Neural cell (in vitro differentiated cells): ENCODE data around the gene DNHD1. TPM values are rescaled to one million over a fixed set of nuclear protein-coding genes. Genes with fewer than 3 reads are reported as not detected.

Experiments
- H2AFZ ChIP-seq: fragments of 200-600, 300-800 bp; sonication (generic), shearing (Covaris generic); 2 replicates; pipeline ENCODE4 v1.6.0; 2014; ENCODE audit warnings: low read depth, mild to moderate bottlenecking, antibody characterized with exemption, low read length, moderate library complexity
- H3F3A ChIP-seq: fragments of 200-600 bp; shearing (Covaris generic); 2 replicates; pipeline ENCODE4 v1.6.1; 2016; ENCODE audit warnings: mild to moderate bottlenecking, moderate library complexity, mixed read lengths, antibody characterized with exemption, low read length; ENCODE audit not compliant: insufficient read depth, poor library complexity, severe bottlenecking
- H3K27ac ChIP-seq: fragments of 200-600, 300-800 bp; sonication (generic), shearing (Covaris generic); 2 replicates; pipeline ENCODE4 v1.5.1; 2014; ENCODE audit warnings: mild to moderate bottlenecking, low read length, moderate library complexity
- H3K27me3 ChIP-seq: fragments of 300-800, 200-600 bp; sonication (generic), shearing (Covaris generic); 2 replicates; pipeline ENCODE4 v1.6.0; 2014; ENCODE audit warnings: mild to moderate bottlenecking, low read depth, low read length, moderate library complexity; ENCODE audit not compliant: insufficient read depth
- H3K36me3 ChIP-seq: fragments of 300-800, 200-600 bp; sonication (generic), shearing (Covaris generic); 2 replicates; pipeline ENCODE4 v1.5.1; 2014; ENCODE audit warnings: mild to moderate bottlenecking, antibody characterized with exemption, low read length, moderate library complexity; ENCODE audit not compliant: insufficient read depth
- H3K4me2 ChIP-seq: fragments of 300-800, 200-600 bp; sonication (generic), shearing (Covaris generic); 2 replicates; pipeline ENCODE4 v1.6.0; 2014; ENCODE audit warnings: mild to moderate bottlenecking, low read length
- H3K4me3 ChIP-seq: fragments of 300-800, 200-600 bp; sonication (generic), shearing (Covaris generic); 2 replicates; pipeline ENCODE4 v1.5.1; 2014; ENCODE audit warnings: mild to moderate bottlenecking, low read length, moderate library complexity
- H3K79me2 ChIP-seq: fragments of 200-600 bp; shearing (Covaris generic); replicated peaks from 2 replicates; pipeline ENCODE4 v1.6.0; 2014; ENCODE audit warnings: mild to moderate bottlenecking, low read length, moderate library complexity; ENCODE audit not compliant: insufficient read depth
- H3K9ac ChIP-seq: fragments of 300-800, 200-600 bp; sonication (generic), shearing (Covaris generic); 2 replicates; pipeline ENCODE4 v1.6.1; 2016; ENCODE audit warnings: mild to moderate bottlenecking, low read length, mixed read lengths
- H3K9me2 ChIP-seq: fragments of 200-600 bp; shearing (Covaris generic); 2 replicates; pipeline ENCODE4 v1.6.1; 2016; ENCODE audit warnings: mild to moderate bottlenecking, low read length, mixed read lengths; ENCODE audit not compliant: insufficient read depth
- H3K9me3 ChIP-seq: fragments of 200-600, 300-800 bp; sonication (generic), shearing (Covaris generic); 2 replicates; pipeline ENCODE4 v1.6.1; 2016; ENCODE audit warnings: mild to moderate bottlenecking, mixed run types, low read length, moderate library complexity, mixed read lengths
- H4K20me1 ChIP-seq: fragments of 200-600 bp; shearing (Covaris generic); 2 replicates; pipeline ENCODE4 v1.6.1; 2016; ENCODE audit warnings: mild to moderate bottlenecking, mixed run types; ENCODE audit not compliant: insufficient read depth
- EP300 ChIP-seq: fragments of 450-650 bp; conservative IDR thresholded peaks from 2 replicates; pipeline ENCODE4 v1.6.1; 2014; ENCODE audit warnings: antibody characterized with exemption, mild to moderate bottlenecking, moderate library complexity; ENCODE audit not compliant: poor library complexity, severe bottlenecking
- EZH2 ChIP-seq: fragments of 200-600, 300-800 bp; shearing (Covaris generic), sonication (generic); IDR thresholded peaks from 2 replicates; pipeline ENCODE4 v1.6.1; 2014; ENCODE audit warnings: antibody characterized with exemption, low read length, borderline replicate concordance, mild to moderate bottlenecking; ENCODE audit not compliant: insufficient read depth, poor library complexity, severe bottlenecking
- MXI1 ChIP-seq: fragments of 450-650 bp; conservative IDR thresholded peaks from 2 replicates; pipeline ENCODE4 v1.6.1; 2014; ENCODE audit warnings: antibody characterized with exemption, mild to moderate bottlenecking; ENCODE audit not compliant: poor library complexity, severe bottlenecking
- POLR2AphosphoS5 ChIP-seq: IDR thresholded peaks from 2 replicates; pipeline ENCODE4 v1.6.1; 2012
- RAD21 ChIP-seq: fragments of 450-650 bp; conservative IDR thresholded peaks from 2 replicates; pipeline ENCODE4 v1.6.1; 2014; ENCODE audit warnings: antibody characterized with exemption, mild to moderate bottlenecking, moderate library complexity
- REST ChIP-seq: IDR thresholded peaks from 2 replicates; pipeline ENCODE4 v1.6.1; 2012; ENCODE audit warnings: borderline replicate concordance
- SMC3 ChIP-seq: fragments of 450-650 bp; conservative IDR thresholded peaks from 2 replicates; pipeline ENCODE4 v1.6.1; 2014; ENCODE audit warnings: antibody characterized with exemption, mild to moderate bottlenecking, moderate library complexity; ENCODE audit not compliant: poor library complexity
- TAF1 ChIP-seq: IDR thresholded peaks from 2 replicates; pipeline ENCODE4 v1.6.1; 2012; ENCODE audit warnings: low read depth
- polyA minus RNA-seq: library from RNA; depleted of rRNA, polyadenylated mRNA; stranded (reverse); fragments of >200 nt; gene quantifications from 2 replicates; pipeline ENCODE4 v1.2.3, GENCODE V29; 2014
- polyA plus RNA-seq: library from polyadenylated mRNA; depleted of rRNA; stranded (reverse); fragments of >200 nt; gene quantifications from 2 replicates; pipeline ENCODE4 v1.2.3, GENCODE V29; 2014
- TF ChIP-seq, protein P1 (sequence below): fragments of 450-650 bp; IDR thresholded peaks from 2 replicates; pipeline ENCODE4 v1.5.1; 2014; ENCODE audit warnings: antibody characterized with exemption, mild to moderate bottlenecking, moderate library complexity; ENCODE audit not compliant: poor library complexity, severe bottlenecking

Gene DNHD1
- polyA plus RNA-seq, result 5.1 and 5.2 TPM in 2 replicates
- polyA minus RNA-seq, result 7.8 and 9.5 TPM in 2 replicates

GRCh38 chr11:6497069-6497839, at the start of gene DNHD1:
Gene DNHD1 (plus strand): TSS chr11:6497280. CDS start chr11:6498216, 936 bp downstream.
- Histone ChIP-seq H3K4me3 (no peak within 1 kb of the TSS), H3K4me2 (no peak within 1 kb of the TSS), H2AFZ (no peak within 1 kb of the TSS), H3F3A (no peaks in the 10 kb centered on the region), H3K27ac (no peak within 1 kb of the TSS), H3K9me3 (no peaks in the 10 kb centered on the region), H3K27me3 (no peaks in the 10 kb centered on the region), H3K9me2 (no peaks in the 10 kb centered on the region), H3K36me3 (no peaks in the 10 kb centered on the region), H3K79me2 (no peaks in the 10 kb centered on the region), H3K9ac (no peak within 1 kb of the TSS), H4K20me1 (no peaks in the 10 kb centered on the region)
- TF ChIP-seq SMC3 (no peak), POLR2AphosphoS5 (no peak), RAD21 (no peak), REST (no peak), TAF1 (no peak), EZH2 (no peak), MXI1 (no peak), EP300 (no peak)
- TF ChIP-seq, protein P1, sequence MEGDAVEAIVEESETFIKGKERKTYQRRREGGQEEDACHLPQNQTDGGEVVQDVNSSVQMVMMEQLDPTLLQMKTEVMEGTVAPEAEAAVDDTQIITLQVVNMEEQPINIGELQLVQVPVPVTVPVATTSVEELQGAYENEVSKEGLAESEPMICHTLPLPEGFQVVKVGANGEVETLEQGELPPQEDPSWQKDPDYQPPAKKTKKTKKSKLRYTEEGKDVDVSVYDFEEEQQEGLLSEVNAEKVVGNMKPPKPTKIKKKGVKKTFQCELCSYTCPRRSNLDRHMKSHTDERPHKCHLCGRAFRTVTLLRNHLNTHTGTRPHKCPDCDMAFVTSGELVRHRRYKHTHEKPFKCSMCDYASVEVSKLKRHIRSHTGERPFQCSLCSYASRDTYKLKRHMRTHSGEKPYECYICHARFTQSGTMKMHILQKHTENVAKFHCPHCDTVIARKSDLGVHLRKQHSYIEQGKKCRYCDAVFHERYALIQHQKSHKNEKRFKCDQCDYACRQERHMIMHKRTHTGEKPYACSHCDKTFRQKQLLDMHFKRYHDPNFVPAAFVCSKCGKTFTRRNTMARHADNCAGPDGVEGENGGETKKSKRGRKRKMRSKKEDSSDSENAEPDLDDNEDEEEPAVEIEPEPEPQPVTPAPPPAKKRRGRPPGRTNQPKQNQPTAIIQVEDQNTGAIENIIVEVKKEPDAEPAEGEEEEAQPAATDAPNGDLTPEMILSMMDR, result no peak

DNA sequence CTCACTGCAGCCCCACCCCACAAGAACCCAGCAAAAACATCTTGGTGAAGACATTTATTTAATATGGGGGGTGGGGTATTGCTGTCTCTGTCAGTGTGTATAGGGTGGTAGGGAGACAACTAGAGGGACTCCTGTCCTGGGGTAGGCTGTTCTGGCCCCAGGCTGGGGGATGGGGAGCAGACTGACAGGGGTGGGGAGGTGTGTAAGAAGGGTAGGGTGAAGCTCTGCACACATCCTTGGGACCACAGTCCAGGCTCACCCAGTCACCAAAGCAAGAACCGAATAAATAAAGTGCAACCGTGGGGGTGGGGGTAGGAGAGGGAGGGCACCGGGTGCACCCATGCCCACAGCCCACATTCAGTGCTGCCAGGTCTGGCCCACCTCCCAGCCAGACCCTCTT, 48.5 kb upstream of the DNHD1 start:
- Histone ChIP-seq H3K79me2 (no peaks in the 10 kb centered on the region), H4K20me1 (no peaks in the 10 kb centered on the region), H3K9me3 (no peaks in the 10 kb centered on the region), H3K9ac (no peak overlapping the region), H3K4me3 (no peak overlapping the region), H3K27ac (no peak overlapping the region), H3K9me2 (no peaks in the 10 kb centered on the region), H3K27me3 (no peaks in the 10 kb centered on the region), H2AFZ (no peak overlapping the region), H3K4me2 (no peak overlapping the region), H3F3A (no peaks in the 10 kb centered on the region), H3K36me3 (peaks cover 8% of the 10 kb centered on the region)
- no peak for TF ChIP-seq EP300
- TF ChIP-seq TAF1, result no peak
- TF ChIP-seq POLR2AphosphoS5, result no peak
- no peak for TF ChIP-seq REST
- no peak for TF ChIP-seq MXI1
